Ramos (cell line): ENCODE results near the gene ADAMTS8.

Experiments
- in situ Hi-C: fragments of 300-500 bp; cut with MboI; formaldehyde crosslinking; loops from one replicate; pipeline ENCODE4 v1.14.3; 2022; ENCODE audit warnings: low sequenced_read_pairs; ENCODE audit not compliant: unreplicated experiment

The ADAMTS8 gene

GRCh38 chr11:130423541-130424142 lies 4.8 kb downstream of the ADAMTS8 start:
- in situ Hi-C loops: loop anchor here (5.0 kb wide), 1 partner anchor 439 kb away; no protein-coding TSS in a partner anchor

DNA sequence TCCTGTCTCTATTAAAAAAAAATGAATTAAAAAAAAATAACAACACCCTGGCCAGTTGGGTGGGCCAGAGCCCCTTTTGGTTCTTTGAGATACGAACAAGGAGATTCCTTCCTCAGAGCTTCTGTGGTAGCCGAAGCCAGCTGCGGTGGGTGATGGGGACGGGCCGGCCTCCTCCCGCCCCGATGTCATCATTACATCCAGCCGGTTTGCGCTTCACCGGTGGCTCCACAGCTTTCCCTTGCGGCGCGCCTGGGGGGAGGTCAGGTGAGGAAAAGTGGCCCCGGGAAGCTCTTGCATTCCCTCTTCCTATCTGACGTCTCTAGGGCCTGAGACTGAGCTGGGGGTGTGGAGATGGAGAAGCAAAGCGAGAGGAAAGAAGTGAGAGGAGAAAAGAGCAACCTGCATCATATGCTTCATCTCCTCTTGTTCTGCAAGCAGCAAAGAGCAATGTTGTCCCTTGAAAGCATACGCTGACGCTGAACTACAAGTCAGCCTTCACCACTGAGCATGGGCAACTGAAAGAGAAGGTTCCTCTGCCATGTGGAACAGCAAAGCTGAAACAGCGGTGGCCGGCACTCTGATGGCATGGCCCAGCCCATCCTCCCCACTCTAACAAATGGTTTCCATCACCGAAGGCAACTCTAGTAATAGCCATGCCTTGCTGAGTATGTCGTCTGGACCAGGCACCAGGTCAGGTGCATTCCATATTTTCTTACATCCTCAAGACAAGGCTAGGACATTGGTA lies 6.0 kb downstream of the ADAMTS8 start:
- in situ Hi-C loops: loop anchor here (5.0 kb wide), 1 partner anchor 440 kb away; no protein-coding TSS in a partner anchor

DNA sequence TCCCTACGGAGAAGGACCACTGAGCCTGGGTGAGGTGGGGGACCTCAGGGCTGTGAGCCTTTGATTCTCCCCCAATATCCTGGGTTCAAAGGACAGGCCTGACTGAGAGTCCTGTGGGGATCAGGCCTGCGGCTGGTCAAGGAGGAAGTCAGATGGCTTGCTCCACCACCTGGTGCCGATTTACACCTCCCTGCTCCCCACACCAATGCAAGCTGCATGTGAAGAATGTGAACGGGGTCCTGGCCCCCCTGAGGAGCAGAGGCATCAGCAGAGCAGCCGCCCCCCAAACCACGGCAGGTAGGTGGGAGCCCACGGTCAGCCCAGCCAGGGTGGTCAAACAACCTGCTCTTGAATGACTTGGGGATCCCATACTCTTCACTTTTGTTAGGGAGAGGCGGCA lies 6.7 kb downstream of the ADAMTS8 start:
- in situ Hi-C loops: loop anchor here (5.0 kb wide), 1 partner anchor 441 kb away; no protein-coding TSS in a partner anchor

GRCh38 chr11:130421199-130421585 lies 7.2 kb downstream of the ADAMTS8 start:
- in situ Hi-C loops: loop anchor here (5.0 kb wide), 1 partner anchor 441 kb away; no protein-coding TSS in a partner anchor

DNA sequence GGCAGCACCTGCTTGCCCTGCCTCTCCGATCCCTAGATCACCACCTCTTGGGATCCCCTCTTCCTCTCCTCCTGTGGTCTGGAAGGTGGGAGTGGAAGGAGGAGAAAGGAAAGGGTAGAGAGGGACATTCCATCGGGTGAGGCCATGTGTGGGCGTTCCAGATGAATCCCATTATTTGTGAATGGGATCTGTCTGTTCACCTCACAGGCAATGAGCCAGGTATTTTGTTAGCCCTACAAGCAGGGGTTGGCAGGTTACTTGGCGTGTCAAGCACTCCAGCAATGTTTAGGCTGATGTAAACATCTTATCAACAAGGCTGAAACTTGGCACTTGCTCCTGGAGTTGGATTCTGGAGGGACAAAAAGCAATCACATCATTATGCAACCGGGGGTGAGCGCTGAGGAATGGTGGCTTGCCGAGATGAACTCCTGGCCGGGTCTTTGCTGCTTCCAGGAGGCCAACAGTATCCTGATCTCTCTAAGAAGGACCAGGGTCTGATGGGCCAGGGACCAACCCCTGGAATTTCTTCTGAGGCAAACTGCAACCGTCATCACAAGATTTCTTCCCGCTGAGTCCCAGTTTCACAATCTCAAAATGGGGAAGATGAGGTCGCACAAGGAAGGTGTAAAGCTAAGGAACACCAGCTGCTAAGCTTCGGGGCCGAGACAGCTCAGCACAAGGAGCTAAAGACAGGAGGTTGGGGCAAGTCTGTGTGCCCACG lies 7.8 kb downstream of the ADAMTS8 start:
- in situ Hi-C loops: loop anchor here (5.0 kb wide), 1 partner anchor 442 kb away; no protein-coding TSS in a partner anchor

DNA sequence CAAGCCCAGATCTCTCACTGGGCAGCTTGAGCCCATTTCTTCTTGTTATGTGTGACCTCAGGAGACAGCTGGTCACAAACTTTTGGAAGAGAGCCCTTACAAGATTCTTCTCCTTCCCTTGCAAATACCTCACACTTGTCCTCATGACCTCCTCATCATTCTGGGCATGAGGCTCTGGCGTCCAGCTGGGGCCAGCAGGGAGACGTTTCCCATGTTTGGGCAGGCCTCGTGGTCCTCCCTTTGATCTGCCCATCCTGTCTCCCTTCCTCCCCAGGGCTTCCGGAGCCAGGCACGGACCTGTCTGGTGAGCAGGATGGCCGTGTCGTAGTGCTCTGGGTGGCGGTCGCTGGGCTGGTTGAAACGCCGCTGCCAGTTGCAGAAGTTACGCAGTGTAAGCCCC lies 9.7 kb downstream of the ADAMTS8 start:
- in situ Hi-C loops: no loop called here

DNA sequence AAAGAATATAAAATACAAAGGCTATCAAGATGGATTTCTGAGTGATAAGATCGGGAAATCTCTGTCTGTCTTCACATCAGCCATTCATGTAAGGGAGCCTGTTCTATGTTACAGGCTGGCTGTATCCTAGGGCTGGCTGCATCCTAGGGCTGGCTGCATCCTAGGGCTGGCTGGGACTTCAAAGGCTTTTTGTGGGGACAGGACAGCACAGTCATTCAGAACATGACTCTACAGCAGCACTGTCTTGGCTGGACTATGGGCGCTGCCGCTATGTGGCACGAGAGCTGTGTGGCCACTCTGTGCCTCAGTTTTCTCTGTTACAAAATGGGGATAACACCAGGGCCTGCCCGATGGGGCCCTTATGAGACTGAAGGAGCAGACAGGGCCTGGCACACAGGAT lies 10.2 kb downstream of the ADAMTS8 start:
- in situ Hi-C loops: no loop called here

GRCh38 chr11:130416906-130417305 lies 11.5 kb downstream of the ADAMTS8 start:
- in situ Hi-C loops: no loop called here

DNA sequence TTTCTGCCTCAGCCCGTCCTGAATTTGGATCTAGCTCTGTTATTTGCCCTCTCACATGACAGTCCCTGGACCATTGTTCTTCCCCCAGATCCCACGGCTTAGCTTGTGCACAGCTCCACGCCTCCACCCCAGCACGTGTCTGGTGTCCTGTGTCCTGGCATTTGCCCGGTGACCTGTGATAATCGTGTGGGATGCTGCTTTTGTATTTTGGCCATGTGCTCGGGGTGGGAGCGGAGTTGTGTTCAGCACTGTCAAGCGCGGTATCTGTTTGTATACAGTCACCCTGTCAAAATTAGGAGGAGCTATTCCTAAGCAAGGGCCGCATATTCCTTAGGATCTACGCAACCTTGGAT lies 11.9 kb downstream of the ADAMTS8 start:
- in situ Hi-C loops: no loop called here

GRCh38 chr11:130415731-130416529 lies 12.5 kb downstream of the ADAMTS8 start:
- in situ Hi-C loops: no loop called here

DNA sequence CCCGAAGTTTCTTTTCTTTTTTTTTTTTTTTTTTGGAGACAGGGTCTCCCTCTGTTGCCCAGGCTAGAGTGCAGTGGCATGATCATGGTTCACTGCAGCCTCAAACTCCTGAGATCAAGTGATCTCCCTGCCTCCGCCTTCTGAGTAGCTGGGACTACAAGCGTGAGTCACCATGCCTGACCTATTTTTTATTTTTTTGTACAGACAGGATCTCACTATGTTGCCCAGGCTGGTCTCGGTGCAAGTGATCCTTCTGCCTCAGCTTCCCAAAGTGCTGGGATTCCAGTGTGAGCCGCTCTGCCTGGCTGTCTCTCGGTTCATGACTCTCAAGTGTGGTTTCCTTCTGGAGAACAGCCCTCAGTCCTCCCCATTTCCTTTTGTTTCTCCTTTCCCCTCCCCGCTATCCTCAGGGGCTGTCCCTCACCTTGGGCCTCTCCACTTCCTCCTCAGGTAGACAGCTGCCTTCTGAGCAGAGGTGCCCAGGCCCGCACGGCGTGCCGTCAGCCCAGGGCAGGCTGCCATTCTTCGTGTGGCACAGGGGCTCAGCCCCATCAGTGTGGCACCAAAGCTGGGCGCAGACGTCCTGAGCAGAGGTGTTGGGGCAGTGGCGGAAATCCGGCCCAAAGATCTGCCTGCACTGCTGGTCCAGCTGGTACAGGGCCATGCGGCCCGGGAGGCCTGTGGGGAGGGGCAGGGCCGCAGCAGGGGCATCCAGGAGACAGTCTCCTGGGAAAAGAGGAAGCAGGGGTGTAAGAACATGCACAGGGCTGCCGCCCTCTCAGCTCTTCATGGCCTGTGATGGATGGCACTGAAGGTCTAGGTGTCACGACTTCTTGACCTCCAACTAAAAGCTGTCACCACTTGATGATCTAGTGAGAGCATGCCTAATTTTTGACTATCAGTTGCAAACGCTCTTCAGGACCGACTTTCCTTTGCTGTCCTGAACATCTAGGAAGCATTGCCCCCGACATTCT lies 14.0 kb downstream of the ADAMTS8 start:
- in situ Hi-C loops: no loop called here

GRCh38 chr11:130413405-130414106 lies 14.9 kb downstream of the ADAMTS8 start:
- in situ Hi-C loops: no loop called here

GRCh38 chr11:130411223-130411622 lies 17.2 kb downstream of the ADAMTS8 start:
- in situ Hi-C loops: no loop called here

DNA sequence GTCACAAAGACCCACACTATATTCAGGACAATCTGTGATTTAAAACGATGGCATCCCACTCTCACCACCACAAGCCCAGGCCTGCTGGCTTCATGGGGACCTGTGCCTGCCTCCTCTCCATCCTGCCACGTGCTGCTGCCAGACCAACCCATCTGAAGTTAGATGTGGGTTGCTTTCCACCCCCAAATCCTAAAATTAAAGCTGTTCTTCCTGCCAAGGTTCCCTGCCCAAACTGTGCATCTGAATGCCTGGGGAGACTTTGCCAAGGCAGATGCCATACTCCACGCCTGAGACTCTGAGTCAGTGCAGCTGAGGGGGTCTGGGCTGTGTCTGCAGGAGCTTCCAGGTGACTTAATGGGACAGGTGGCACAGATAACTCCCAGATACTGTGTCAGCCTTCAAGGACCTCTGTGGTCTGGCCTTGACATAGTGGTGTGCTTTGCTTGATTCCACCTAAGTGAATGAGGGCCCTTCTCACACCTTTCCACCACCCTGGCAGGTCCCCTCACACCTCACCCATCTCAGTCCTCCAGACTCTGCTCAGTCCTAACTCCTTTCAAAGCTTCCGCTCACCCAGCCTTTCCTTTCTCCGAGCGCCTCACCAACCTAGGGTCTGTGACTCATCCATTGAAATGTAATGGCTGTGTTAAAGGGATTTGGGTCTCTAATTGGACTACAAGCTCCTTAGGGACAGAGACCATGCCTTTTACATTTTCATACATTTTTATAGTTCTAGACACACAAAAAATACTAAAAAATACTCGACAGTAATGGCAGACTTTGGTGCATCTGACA lies 18.6 kb downstream of the ADAMTS8 start:
- in situ Hi-C loops: no loop called here

- in situ Hi-C loops: no loop called here
These were observed 19.5 kb downstream of the ADAMTS8 start for GRCh38 chr11:130408901-130409300.

DNA sequence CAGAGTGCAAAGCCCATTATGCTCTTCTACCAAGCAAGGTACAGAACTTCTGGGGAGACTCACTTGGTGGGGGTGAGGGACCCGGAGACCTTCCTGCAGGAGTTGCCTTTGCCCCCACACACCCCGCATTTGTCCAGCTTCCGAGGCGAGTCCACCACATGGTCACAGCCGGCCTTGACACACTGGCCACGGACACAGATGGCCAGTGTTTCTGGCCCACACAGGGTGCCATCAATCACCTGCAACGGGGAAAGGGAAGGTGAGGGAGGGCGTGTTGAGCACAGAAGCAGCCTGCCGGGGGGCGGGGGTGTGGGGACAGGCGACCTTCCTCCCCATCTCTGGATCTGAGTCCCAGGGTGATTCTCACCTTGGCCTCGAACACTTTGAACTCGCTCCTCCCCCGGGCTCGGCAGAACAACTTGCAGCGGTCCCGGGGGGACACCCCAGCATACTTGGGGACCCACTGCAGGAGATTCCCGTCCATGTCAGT lies 20.0 kb downstream of the ADAMTS8 start:
- in situ Hi-C loops: no loop called here

DNA sequence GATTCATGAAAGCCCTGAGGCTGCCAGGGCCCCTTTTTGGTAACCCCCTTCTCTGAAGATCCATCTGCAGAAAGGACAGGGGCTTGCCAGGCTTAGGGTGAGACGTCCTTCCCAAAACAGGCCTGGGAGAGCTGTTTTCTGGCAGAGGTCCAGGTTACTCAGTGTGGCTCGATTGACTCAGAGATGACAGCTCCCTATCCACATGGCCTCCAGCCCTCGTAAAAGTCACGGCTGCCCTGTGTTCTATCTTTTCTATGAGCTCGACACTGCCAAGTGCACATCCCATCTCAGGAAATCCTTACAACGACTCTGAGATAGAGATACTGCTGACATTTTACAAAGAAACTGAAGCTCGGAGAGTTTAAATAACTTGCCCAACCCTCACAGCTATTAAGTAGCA lies 20.4 kb downstream of the ADAMTS8 start:
- in situ Hi-C loops: no loop called here

- in situ Hi-C loops: no loop called here
These were observed 23.0 kb downstream of the ADAMTS8 start for GRCh38 chr11:130405428-130405827.
